Globus pallidus (tissue), 1 donor: Measurements from ENCODE around the gene ADAMTS7.
"Not testable (repeated sequence)": the region's sequence is repeated elsewhere in the genome, so short reads cannot be mapped to it uniquely, and the experiment has no call there.

Experiments used
- DNase-seq: peaks from one replicate; pipeline ENCODE4 v3.0.0-alpha.2; 2015; ENCODE audit warnings: low spot score

The ADAMTS7 gene

DNA sequence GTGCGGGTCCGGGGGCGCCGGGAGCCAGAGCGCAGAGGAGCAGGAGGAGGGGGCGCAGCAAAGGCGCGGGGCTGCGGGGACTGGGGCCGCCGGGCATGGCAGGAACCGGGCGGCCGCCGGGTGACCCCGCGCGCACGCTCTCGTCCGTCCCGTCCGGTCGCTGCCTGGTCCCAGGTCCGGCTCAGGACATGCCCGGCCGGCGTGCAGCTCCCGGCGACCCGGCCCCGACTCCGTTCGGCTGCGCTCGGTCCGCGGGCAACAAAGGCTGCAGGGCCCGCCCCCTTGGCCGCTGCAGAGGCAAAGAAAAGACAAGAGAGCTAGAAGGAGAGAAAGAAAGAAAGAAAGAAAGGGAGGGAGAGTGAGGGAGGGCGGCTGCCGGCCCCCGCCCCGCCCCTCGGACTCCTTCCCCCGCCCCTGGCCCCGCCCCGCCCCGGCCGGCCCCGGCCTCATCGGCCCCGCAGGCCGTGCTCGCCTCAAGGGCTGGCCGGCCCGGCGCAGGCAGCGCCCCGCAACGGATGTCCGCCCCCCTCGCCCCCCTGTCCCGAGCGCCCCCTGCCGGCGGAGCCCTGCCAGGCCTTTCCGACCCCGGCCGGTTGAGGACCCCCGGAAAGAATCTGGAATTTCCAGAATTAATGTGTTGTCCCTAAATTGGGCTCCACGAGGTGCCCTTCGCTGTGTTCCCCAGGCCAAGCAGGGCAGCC, at the start of gene ADAMTS7:
Gene ADAMTS7, minus strand, starts transcription at position 341 of the 701 bp plus-strand sequence. Its CDS starts 244 bp downstream, at position 97.
- peak; percentile 66 for DNase-seq

- peak; percentile 63 for DNase-seq
These were observed 48.9 kb upstream of the ADAMTS7 start for GRCh38 chr15:78859971-78860719.

DNA sequence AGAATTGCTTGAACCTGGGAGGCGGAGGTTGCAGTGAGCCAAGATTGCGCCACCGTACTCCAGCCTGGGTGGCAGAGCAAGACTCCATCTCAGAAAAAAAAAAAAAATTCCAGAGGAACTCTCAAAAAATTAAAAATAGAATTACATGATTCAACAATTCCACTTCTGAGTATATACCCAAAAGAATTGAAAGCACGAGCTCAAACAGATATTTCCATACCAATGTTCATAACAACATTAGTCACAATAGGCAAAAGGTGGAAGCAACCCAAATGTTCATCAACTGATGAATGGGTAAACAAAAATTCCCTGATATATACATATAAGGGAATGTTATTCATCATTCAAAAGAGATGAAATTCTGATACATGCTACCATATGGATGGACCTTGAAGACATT, 44.5 kb upstream of the ADAMTS7 start:
- no peak for DNase-seq

- no peak for DNase-seq
These were observed 43.6 kb upstream of the ADAMTS7 start for GRCh38 chr15:78854833-78855372.

- no peak for DNase-seq
These were observed 42.2 kb upstream of the ADAMTS7 start for GRCh38 chr15:78853500-78853899.

GRCh38 chr15:78850941-78851755, 39.9 kb upstream of the ADAMTS7 start:
- DNase-seq: peak; percentile 77

GRCh38 chr15:78850352-78850751, 39.1 kb upstream of the ADAMTS7 start:
- DNase-seq: no peak

DNA sequence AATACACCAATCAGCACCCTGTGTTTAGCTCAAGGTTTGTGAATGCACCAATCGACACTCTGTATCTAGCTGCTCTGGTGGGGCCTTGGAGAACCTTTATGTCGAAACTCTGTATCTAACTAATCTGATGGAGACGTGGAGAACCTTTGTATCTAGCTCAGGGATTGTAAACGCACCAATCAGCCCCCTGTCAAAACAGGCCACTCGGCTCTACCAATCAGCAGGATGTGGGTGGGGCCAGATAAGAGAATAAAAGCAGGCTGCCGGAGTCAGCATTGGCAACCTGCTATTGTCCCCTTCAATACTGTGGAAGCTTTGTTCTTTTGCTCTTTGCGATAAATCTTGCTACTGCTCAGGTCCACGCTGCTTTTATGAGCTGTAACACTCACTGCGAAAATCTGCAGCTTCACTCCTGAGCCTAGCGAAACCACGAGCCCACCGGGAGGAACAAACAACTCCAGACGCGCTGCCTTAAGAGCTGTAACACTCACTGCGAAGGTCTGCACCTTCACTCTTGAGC, 36.2 kb upstream of the ADAMTS7 start:
- not testable (repeated sequence) for DNase-seq

DNA sequence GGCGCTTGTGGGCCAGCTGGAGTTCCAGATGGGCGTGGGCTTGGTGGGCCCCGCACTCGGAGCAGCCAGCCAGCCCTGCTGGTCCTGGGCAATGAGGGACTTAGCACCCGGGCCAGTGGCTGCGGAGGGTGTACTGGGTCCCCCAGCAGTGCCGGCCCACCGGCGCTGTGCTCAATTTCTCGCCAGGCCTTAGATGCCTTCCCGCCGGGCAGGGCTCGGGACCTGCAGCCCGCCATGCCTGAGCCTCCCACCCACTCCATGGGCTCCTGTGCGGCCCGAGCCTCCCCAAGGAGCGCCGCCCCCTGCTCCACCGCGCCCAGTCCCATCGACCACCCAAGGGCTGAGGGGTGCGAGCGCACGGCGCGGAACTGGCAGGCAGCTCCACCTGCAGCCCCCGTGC, 35.6 kb upstream of the ADAMTS7 start:
- not testable (repeated sequence) for DNase-seq

- DNase-seq: no peak
These were observed 31.3 kb upstream of the ADAMTS7 start for GRCh38 chr15:78842519-78842918.

- no peak for DNase-seq
These were observed 30.6 kb upstream of the ADAMTS7 start for GRCh38 chr15:78841891-78842290.

- DNase-seq: no peak
These were observed 30.1 kb upstream of the ADAMTS7 start for GRCh38 chr15:78841376-78841706.

- DNase-seq: no peak
These were observed 29.6 kb upstream of the ADAMTS7 start for GRCh38 chr15:78840661-78841375.

DNA sequence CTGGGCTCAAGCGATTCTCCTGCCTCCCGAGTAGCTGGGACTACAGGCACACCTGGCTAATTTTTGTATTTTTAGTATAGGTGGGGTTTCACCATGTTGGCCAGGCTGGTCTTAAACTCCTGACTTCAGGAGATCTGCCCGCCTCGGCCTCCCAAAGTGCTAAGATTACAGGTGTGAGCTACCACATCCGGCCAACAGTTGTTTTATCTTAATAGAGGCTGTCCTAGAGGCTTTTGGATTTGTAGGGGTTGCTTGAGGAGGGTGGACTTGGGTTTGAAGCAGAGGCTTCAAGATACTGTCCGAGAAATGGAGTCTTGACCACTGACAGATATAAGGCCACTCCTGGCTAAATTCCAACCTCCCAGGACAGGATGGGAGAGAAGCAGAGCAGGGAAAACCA, 27.9 kb upstream of the ADAMTS7 start:
- not testable (repeated sequence) for DNase-seq

GRCh38 chr15:78838489-78838888, 27.2 kb upstream of the ADAMTS7 start:
- DNase-seq: no peak

DNA sequence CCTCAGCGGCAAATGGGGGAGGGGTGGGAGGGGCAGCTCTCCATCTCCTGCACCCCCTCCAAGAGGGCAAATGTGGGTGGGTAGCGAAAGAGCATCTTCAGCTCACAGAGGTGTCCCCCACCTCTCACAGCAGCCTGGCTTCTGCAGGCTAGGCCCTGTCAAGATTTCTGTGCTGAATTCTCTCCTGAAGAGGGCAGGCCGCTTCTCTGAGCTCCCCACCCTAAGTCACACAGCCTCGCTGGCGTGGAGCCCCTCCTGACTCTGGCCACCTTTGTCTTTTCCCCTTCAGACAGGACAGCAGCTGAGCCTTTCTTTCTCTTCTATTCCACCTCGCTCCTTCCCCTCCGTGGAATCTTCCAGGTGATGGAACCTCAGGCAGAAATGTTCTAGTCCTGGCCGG, 26.3 kb upstream of the ADAMTS7 start:
- no peak for DNase-seq

- DNase-seq: no peak
These were observed 25.9 kb upstream of the ADAMTS7 start for GRCh38 chr15:78837131-78837530.

DNA sequence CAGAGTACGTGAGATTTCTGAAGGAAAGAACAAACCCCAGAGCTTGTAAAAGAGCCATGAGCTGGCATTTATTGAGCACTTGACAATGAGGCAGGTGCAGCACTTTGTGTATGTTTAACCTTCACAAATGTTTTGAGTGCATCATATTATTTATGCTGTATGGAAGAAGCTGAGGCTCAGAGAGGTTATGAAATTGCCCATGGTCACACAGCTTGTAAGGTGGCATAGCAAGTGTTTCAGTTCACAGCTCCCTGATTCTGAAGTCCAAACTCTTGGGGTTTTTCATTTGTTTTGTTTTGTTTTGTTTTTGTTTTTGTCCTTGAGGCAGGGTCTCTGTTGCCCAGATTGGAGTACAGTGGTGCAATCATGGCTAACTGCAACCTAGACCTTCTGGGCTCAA, 25.1 kb upstream of the ADAMTS7 start:
- no peak for DNase-seq

GRCh38 chr15:78831229-78832207, 20.3 kb upstream of the ADAMTS7 start:
- DNase-seq: no peak

DNA sequence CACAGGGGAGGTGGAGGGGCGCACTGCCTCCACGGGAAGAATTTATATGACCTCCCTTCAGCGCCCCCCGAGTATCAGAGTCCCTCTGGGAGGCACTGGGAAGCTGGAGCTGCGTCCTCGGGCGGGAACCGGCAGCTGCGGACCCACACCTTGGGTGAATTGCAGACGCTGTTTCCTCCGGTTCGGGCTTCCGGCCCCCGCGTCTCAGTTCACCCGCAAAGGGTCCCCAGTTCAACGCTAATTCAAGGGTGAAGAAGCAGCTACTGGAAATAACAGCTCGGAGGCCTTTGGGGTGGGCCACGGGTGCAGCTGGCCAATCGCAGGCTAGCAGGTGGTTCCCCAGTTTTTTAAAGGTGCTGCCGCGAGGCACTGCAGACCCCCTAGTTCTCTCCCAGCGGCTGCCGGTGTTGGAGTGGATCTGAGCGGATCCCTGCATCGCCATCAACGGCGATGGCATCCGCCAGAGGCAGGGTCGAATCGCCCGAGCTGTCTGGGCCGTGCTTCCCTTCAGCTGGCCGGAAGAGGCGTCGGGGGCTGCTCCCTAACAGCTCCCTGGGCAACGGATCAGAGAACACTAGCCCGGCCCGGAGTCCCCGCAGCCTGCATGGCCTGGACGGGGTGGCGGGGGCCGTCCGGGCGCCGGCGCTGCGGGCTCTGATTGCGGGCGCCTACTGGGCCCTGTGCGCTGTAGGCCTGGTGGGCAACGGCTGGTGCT, 19.4 kb upstream of the ADAMTS7 start:
- DNase-seq: no peak
